ENCODE results near the gene NHSL2. TPM values are rescaled to one million over a fixed set of nuclear protein-coding genes. Genes with fewer than 3 reads are reported as not detected.

The NHSL2 gene
- total and polyA plus RNA-seq, 2 experiments from 2014 or later: 4.7 to 9.5 TPM

DNA sequence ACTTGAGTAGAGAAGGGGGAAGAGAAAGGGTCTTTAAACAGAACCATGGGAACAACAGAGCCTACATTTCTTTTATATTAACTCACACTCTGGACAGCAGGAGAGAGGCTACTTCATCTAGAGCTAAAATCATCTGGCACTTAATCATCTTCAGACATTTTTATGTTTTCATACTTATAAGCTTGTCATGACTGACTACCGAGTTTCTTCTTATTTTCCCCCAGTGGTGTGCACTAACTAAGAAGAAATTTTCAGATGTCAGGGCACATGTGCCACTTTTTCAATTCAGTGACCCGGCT, 232.9 kb downstream of the NHSL2 start:
- Mint-ChIP-seq H3K4me1 (peaks cover 2% of the 10 kb centered on the region; the same call in 1 of the 3 replicates), H3K4me3 (no peak overlapping the region), H3K9me3 (no peaks in the 10 kb centered on the region; the same call in 2 of the 3 replicates), H3K27me3 (ENCODE audit: insufficient read depth, low read depth, poor library complexity) (peaks cover 4% of the 10 kb centered on the region), H3K27ac (no peak overlapping the region), H3K36me3 (ENCODE audit: low read depth) (peaks cover 24% of the 10 kb centered on the region)
- Histone ChIP-seq H3K27ac (ENCODE audit: low read depth) (no peak overlapping the region), H3K79me2 (replicated peaks; ENCODE audit: insufficient read depth) (no peaks in the 10 kb centered on the region), H3K27me3 (ENCODE audit: insufficient read depth) (no peaks in the 10 kb centered on the region), H3K36me3 (ENCODE audit: insufficient read depth) (no peaks in the 10 kb centered on the region), H2AFZ (no peak overlapping the region), H3F3A (replicated peaks; ENCODE audit: low read depth) (no peaks in the 10 kb centered on the region), H3K4me3 (no peak overlapping the region), H3K4me1 (ENCODE audit: insufficient read depth) (no peaks in the 10 kb centered on the region), H3K9me2 (ENCODE audit: insufficient read depth) (no peaks in the 10 kb centered on the region), H3K4me2 (no peak overlapping the region), H4K20me1 (replicated peaks; ENCODE audit: insufficient read depth) (no peaks in the 10 kb centered on the region)
- DNase-seq (ENCODE audit: low spot score) (no peak), ATAC-seq (no peak)
- TF ChIP-seq, protein P1, sequence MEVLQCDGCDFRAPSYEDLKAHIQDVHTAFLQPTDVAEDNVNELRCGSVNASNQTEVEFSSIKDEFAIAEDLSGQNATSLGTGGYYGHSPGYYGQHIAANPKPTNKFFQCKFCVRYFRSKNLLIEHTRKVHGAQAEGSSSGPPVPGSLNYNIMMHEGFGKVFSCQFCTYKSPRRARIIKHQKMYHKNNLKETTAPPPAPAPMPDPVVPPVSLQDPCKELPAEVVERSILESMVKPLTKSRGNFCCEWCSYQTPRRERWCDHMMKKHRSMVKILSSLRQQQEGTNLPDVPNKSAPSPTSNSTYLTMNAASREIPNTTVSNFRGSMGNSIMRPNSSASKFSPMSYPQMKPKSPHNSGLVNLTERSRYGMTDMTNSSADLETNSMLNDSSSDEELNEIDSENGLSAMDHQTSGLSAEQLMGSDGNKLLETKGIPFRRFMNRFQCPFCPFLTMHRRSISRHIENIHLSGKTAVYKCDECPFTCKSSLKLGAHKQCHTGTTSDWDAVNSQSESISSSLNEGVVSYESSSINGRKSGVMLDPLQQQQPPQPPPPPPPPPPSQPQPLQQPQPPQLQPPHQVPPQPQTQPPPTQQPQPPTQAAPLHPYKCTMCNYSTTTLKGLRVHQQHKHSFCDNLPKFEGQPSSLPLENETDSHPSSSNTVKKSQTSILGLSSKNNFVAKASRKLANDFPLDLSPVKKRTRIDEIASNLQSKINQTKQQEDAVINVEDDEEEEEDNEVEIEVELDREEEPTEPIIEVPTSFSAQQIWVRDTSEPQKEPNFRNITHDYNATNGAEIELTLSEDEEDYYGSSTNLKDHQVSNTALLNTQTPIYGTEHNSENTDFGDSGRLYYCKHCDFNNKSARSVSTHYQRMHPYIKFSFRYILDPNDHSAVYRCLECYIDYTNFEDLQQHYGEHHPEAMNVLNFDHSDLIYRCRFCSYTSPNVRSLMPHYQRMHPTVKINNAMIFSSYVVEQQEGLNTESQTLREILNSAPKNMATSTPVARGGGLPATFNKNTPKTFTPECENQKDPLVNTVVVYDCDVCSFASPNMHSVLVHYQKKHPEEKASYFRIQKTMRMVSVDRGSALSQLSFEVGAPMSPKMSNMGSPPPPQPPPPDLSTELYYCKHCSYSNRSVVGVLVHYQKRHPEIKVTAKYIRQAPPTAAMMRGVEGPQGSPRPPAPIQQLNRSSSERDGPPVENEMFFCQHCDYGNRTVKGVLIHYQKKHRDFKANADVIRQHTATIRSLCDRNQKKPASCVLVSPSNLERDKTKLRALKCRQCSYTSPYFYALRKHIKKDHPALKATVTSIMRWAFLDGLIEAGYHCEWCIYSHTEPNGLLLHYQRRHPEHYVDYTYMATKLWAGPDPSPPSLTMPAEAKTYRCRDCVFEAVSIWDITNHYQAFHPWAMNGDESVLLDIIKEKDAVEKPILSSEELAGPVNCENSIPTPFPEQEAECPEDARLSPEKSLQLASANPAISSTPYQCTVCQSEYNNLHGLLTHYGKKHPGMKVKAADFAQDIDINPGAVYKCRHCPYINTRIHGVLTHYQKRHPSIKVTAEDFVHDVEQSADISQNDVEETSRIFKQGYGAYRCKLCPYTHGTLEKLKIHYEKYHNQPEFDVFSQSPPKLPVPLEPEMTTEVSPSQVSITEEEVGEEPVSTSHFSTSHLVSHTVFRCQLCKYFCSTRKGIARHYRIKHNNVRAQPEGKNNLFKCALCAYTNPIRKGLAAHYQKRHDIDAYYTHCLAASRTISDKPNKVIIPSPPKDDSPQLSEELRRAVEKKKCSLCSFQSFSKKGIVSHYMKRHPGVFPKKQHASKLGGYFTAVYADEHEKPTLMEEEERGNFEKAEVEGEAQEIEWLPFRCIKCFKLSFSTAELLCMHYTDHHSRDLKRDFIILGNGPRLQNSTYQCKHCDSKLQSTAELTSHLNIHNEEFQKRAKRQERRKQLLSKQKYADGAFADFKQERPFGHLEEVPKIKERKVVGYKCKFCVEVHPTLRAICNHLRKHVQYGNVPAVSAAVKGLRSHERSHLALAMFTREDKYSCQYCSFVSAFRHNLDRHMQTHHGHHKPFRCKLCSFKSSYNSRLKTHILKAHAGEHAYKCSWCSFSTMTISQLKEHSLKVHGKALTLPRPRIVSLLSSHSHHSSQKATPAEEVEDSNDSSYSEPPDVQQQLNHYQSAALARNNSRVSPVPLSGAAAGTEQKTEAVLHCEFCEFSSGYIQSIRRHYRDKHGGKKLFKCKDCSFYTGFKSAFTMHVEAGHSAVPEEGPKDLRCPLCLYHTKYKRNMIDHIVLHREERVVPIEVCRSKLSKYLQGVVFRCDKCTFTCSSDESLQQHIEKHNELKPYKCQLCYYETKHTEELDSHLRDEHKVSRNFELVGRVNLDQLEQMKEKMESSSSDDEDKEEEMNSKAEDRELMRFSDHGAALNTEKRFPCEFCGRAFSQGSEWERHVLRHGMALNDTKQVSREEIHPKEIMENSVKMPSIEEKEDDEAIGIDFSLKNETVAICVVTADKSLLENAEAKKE (CRISPR knock-in tag; IDR thresholded peaks at IDR 0.05): no peak
- TF ChIP-seq, protein P2, sequence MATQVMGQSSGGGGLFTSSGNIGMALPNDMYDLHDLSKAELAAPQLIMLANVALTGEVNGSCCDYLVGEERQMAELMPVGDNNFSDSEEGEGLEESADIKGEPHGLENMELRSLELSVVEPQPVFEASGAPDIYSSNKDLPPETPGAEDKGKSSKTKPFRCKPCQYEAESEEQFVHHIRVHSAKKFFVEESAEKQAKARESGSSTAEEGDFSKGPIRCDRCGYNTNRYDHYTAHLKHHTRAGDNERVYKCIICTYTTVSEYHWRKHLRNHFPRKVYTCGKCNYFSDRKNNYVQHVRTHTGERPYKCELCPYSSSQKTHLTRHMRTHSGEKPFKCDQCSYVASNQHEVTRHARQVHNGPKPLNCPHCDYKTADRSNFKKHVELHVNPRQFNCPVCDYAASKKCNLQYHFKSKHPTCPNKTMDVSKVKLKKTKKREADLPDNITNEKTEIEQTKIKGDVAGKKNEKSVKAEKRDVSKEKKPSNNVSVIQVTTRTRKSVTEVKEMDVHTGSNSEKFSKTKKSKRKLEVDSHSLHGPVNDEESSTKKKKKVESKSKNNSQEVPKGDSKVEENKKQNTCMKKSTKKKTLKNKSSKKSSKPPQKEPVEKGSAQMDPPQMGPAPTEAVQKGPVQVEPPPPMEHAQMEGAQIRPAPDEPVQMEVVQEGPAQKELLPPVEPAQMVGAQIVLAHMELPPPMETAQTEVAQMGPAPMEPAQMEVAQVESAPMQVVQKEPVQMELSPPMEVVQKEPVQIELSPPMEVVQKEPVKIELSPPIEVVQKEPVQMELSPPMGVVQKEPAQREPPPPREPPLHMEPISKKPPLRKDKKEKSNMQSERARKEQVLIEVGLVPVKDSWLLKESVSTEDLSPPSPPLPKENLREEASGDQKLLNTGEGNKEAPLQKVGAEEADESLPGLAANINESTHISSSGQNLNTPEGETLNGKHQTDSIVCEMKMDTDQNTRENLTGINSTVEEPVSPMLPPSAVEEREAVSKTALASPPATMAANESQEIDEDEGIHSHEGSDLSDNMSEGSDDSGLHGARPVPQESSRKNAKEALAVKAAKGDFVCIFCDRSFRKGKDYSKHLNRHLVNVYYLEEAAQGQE (IDR thresholded peaks at IDR 0.05; ENCODE audit: unreplicated experiment): no peak
- TF ChIP-seq, protein P3, sequence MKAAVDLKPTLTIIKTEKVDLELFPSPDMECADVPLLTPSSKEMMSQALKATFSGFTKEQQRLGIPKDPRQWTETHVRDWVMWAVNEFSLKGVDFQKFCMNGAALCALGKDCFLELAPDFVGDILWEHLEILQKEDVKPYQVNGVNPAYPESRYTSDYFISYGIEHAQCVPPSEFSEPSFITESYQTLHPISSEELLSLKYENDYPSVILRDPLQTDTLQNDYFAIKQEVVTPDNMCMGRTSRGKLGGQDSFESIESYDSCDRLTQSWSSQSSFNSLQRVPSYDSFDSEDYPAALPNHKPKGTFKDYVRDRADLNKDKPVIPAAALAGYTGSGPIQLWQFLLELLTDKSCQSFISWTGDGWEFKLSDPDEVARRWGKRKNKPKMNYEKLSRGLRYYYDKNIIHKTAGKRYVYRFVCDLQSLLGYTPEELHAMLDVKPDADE (IDR thresholded peaks at IDR 0.05): no peak
- TF ChIP-seq, protein P4, sequence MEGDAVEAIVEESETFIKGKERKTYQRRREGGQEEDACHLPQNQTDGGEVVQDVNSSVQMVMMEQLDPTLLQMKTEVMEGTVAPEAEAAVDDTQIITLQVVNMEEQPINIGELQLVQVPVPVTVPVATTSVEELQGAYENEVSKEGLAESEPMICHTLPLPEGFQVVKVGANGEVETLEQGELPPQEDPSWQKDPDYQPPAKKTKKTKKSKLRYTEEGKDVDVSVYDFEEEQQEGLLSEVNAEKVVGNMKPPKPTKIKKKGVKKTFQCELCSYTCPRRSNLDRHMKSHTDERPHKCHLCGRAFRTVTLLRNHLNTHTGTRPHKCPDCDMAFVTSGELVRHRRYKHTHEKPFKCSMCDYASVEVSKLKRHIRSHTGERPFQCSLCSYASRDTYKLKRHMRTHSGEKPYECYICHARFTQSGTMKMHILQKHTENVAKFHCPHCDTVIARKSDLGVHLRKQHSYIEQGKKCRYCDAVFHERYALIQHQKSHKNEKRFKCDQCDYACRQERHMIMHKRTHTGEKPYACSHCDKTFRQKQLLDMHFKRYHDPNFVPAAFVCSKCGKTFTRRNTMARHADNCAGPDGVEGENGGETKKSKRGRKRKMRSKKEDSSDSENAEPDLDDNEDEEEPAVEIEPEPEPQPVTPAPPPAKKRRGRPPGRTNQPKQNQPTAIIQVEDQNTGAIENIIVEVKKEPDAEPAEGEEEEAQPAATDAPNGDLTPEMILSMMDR (conservative IDR thresholded peaks at IDR 0.05; ENCODE audit: low read depth in 2 of 2): no peak

All from GM23338 (cell line).